Right atrium auricular region (tissue), 2 donors: Measurements from ENCODE around the gene PHC3. TPM values are rescaled to one million over a fixed set of nuclear protein-coding genes. Genes with fewer than 3 reads are reported as not detected.

ENCODE experiments used
- DNase-seq: peaks from one replicate; pipeline ENCODE4 v3.0.0-alpha.2; 2019; ENCODE audit warnings: low spot score
- H3K27ac ChIP-seq, 2 donors: fragments of 200-600 bp; sonication (generic); 1 replicate in 1 of 2; 2 replicates in 1 of 2; pipeline ENCODE4 v1.5.1; 2016 to 2019
- H3K27me3 ChIP-seq, 2 donors: fragments of 200-600 bp; sonication (generic); one replicate each; pipeline versions ENCODE4 v1.5.1 to v1.6.0; 2017 to 2019
- H3K36me3 ChIP-seq: fragments of 200-600 bp; sonication (generic); one replicate; pipeline ENCODE4 v1.5.1; 2016
- H3K4me1 ChIP-seq, 2 donors: fragments of 200-600 bp; sonication (generic); one replicate each; pipeline versions ENCODE4 v1.5.1 to v1.6.0; 2017 to 2019
- H3K4me3 ChIP-seq, 2 donors: fragments of 200-600 bp; sonication (generic); 1 replicate in 1 of 2; 2 replicates in 1 of 2; pipeline ENCODE4 v1.5.1; 2017 to 2019; ENCODE audit warnings: mild to moderate bottlenecking in 1 of 2, moderate library complexity in 1 of 2
- H3K9me3 ChIP-seq, 2 donors: fragments of 200-600 bp; sonication (generic); one replicate each; pipeline ENCODE4 v1.5.1; 2019
- total RNA-seq, 2 donors: library from RNA; depleted of rRNA; stranded (reverse); fragments of >200 nt; gene quantifications; one replicate each; pipeline ENCODE4 v1.1.0, GENCODE V29; 2016
- TF ChIP-seq, protein P1 (sequence below), 2 donors: fragments of 200-600 bp; sonication (generic); IDR thresholded peaks; one replicate each; pipeline ENCODE4 v1.5.1; 2019; ENCODE audit warnings: antibody characterized with exemption in 2 of 2

The PHC3 gene
- total RNA-seq, 2 donors from 2014 or later: 23.8 to 41.9 TPM

DNA sequence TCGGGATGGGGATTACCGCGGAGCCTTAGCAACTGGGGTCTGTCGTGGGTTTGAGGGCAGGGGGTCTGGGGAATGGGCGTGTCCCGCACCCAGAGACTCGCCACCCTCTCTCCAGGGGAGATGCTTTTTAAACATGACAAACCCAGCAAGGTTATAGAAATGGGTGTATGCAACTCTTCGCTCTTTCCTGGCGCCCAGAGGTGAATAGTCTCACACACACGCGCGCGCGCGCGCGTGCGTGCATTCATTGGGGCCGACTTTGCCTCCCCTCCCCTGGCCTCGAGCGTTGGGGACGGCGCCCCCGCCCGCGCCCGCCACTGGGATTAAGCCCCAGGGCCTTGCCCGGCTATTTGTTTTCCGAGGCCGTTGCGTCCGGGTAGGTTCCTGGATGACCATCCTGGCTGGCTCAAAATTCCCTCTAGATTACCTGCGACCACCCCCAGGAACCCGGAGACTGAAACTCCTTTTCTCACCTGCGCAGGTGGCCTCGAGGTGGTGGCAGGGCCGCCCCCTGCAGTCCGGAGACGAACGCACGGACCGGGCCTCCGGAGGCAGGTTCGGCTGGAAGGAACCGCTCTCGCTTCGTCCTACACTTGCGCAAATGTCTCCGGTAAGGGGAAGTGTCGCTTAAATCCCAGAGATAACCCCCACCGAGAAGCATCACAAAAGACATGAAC is 143.0 kb downstream of the PHC3 start:
- TF ChIP-seq, protein P1, sequence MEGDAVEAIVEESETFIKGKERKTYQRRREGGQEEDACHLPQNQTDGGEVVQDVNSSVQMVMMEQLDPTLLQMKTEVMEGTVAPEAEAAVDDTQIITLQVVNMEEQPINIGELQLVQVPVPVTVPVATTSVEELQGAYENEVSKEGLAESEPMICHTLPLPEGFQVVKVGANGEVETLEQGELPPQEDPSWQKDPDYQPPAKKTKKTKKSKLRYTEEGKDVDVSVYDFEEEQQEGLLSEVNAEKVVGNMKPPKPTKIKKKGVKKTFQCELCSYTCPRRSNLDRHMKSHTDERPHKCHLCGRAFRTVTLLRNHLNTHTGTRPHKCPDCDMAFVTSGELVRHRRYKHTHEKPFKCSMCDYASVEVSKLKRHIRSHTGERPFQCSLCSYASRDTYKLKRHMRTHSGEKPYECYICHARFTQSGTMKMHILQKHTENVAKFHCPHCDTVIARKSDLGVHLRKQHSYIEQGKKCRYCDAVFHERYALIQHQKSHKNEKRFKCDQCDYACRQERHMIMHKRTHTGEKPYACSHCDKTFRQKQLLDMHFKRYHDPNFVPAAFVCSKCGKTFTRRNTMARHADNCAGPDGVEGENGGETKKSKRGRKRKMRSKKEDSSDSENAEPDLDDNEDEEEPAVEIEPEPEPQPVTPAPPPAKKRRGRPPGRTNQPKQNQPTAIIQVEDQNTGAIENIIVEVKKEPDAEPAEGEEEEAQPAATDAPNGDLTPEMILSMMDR (IDR thresholded peaks at IDR 0.05): no peak
- Histone ChIP-seq H3K27ac (no peak overlapping the region), H3K27me3 (no peaks in the 10 kb centered on the region), H3K4me1 (peaks cover 0 to 17% of the 10 kb centered on the region in 2 donors), H3K36me3 (no peaks in the 10 kb centered on the region), H3K4me3 (peak overlapping the region; percentile 48 to 65), H3K9me3 (no peaks in the 10 kb centered on the region)
- DNase-seq: no peak

Other genes starting within 250 kb of the PHC3 start
- 10 to 100 TPM; 29.5 to 31.2 TPM for gene SEC62, start 214.9 kb downstream of the PHC3 start, total RNA-seq
- under 1 TPM; 0.75 to 0.96 TPM for gene GPR160, start 143.7 kb downstream of the PHC3 start, total RNA-seq
- 10 to 100 TPM; 17.4 to 20.0 TPM for gene PRKCI, start 40.7 kb upstream of the PHC3 start, total RNA-seq
- gene SKIL, start 176.0 kb upstream of the PHC3 start, total RNA-seq: 10 to 100 TPM; 20.4 to 32.9 TPM
- 10 to 100 TPM in 1 of 2 donors, 1 to 10 TPM in 1; 9.0 to 15.8 TPM for gene CLDN11, start 237.1 kb upstream of the PHC3 start, total RNA-seq